Measurements from ENCODE around the gene CYP2J2.
"Not testable (repeated sequence)": the region's sequence is repeated elsewhere in the genome, so short reads cannot be mapped to it uniquely, and the experiment has no call there.

Gene CYP2J2, protein sequence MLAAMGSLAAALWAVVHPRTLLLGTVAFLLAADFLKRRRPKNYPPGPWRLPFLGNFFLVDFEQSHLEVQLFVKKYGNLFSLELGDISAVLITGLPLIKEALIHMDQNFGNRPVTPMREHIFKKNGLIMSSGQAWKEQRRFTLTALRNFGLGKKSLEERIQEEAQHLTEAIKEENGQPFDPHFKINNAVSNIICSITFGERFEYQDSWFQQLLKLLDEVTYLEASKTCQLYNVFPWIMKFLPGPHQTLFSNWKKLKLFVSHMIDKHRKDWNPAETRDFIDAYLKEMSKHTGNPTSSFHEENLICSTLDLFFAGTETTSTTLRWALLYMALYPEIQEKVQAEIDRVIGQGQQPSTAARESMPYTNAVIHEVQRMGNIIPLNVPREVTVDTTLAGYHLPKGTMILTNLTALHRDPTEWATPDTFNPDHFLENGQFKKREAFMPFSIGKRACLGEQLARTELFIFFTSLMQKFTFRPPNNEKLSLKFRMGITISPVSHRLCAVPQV

DNA sequence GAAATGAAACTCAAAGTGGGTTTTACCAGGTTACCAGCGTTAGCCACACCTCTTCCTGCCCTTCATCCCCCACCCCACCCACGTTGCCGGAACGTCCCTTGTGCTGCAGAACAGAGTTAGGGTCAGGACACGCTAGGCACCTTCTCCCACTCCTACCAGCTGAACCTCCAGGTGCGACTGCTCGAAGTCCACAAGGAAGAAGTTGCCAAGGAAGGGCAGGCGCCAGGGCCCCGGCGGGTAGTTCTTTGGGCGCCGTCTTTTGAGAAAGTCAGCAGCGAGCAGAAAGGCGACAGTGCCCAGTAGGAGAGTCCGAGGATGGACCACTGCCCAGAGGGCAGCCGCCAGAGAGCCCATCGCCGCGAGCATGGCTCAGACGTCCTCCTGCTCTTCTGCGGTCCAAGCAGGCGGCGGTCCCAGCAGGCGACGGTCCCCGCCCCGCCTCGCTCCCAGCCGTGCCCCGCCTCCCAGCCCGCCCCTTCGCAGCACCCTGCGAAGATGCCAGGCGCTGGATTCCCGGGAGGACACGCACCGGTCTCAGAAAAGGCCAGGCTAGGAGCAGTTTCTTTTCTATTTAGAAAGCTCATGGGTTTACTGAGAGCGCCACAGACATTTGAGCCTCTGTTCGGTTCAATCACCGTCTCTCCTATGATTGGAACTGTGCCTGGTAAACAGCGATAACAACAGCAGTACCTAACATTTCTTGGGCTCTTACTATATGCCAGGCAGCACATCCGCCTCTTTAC lies at the start of gene CYP2J2:
Gene CYP2J2 (minus strand): TSS at position 393 of the 743 bp plus-strand sequence. CDS start 27 bp downstream, at position 366.
- peak; percentile 80 for DNase-seq (ENCODE audit: low spot score)

- DNase-seq (ENCODE audit: low spot score), result no peak
Observed at GRCh38 chr1:59973719-59974118, 47.1 kb upstream of the CYP2J2 start.

DNA sequence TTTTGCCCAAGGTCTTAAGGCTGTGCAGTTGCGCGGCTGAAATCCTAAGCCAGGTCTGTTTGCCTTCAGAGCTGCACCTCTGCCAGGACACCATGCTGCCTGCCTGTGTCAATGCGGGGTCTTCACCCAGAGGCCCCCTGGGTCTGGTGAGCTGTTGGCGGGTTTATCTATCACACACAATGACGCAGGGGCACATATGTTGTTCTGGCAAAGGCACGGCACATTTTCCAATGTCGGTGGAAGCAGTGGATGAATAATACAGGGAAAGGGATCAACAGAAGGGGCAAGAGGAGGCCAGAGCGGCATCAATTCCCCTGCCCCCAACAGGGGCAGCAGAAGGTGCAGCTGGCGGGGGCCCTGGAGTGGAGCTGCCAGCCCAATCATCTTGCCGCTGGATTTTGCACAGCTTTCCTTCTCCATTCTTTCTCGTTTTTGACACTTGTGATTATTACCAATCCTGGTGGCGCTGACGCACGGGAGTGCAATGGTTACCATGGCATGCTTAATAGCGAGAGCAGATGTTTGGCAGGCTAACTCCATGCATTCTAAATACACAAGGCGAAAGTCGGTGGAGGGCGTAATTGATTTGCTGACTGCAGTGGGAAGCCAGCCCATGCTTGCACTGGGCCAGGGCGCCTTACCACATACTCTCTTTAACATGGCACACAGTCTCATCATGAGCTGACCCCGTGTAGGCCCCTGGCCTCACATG lies 45.8 kb upstream of the CYP2J2 start:
- peak; percentile 20 for DNase-seq (ENCODE audit: low spot score)

- peak; percentile 90 for DNase-seq (ENCODE audit: low spot score)
Observed at GRCh38 chr1:59971464-59971911, 44.9 kb upstream of the CYP2J2 start.

- DNase-seq (ENCODE audit: low spot score), result not testable (repeated sequence)
Observed at GRCh38 chr1:59969542-59970175, 43.1 kb upstream of the CYP2J2 start.

- DNase-seq (ENCODE audit: low spot score), result not testable (repeated sequence)
Observed at GRCh38 chr1:59968746-59969145, 42.2 kb upstream of the CYP2J2 start.

GRCh38 chr1:59967780-59968179 lies 41.2 kb upstream of the CYP2J2 start:
- no peak for DNase-seq (ENCODE audit: low spot score)

DNA sequence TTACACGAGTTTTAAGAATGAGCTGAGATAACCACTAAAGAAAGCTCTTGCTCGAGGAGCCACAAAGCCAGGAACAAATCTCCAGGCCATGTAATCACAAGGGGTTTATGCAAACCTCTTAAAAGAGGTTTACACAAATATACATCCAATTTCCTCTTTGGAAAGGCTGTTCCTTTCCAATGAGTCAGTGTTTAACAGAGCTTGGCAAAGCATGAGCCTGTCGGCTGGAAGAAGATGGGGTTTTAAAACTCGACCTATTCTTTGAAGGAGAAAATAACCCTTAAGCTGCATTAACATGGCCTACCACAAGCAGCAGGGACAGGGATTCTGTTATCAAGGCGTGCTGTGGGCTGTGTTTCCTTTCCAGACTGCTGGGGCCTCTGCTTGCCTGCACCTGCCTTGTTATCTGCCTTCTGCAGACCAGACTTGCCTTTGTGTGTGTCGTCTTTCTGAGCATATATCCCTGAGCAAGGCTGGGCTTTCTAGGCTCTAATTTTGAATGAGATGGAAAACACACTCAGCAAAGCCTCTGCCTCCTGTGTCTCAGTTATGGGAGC lies 40.6 kb upstream of the CYP2J2 start:
- DNase-seq (ENCODE audit: low spot score), result no peak

- no peak for DNase-seq (ENCODE audit: low spot score)
Observed at GRCh38 chr1:59952065-59952464, 25.5 kb upstream of the CYP2J2 start.

GRCh38 chr1:59949648-59950047 lies 23.1 kb upstream of the CYP2J2 start:
- no peak for DNase-seq (ENCODE audit: low spot score)

DNA sequence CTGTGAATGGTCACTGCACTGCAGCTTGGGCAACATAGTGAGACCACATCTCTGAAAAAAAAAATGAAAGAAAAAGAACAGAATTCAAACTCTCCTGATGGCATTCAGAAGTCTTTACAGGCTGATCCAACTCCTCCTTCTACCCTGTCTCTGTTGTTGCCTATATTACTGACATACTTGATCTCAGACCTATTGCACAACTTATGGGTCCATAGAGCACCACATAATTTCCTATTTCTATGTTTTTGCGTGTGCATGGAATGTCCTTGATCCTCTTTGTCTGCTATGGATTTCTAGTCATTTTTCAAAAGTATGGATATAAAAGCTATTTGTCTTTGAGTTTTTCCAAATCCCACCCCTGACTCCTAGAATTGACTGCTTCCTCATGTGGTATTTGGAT lies 22.4 kb upstream of the CYP2J2 start:
- DNase-seq (ENCODE audit: low spot score), result no peak

DNA sequence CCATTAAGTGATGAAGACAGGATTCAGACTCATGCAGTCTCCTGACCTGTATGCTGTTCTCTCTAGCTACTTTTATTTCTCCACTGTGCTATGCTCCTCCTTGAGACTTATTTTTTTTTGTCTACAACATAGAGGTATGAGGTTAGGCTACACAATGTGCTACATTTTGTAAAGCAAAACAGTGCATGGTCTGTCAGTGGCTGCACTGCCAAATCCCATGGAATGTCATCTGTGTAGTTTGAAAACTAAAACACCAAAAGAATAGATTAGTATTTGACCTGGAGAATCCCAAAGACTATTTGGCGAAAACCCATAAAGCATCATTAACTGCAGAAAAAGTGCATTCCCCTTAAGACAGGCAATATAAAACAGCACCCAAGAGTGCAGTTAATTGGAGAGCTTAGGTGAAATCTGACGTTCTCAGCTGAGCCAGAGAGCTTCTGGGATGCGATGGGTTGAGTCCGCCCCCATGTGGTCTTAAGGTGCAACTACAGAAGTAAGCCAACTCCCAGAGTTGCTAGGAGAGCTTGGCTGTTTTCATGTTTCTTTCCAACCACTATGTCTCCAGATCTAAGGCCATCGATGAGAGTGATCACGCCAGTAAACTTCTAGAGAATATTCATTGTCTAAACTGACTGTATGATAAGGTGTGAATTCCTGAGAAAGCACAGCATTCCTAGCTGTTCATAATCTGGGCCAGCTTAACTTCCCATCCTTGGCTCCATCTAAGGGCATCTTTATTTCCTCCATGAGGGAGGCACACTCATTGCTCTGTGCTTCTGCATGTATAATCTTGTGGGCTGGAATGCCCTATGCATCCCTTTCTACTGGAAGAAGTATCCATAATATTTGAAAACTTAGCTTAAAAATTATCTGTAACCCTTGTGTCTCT lies 20.7 kb upstream of the CYP2J2 start:
- peak; percentile 80 for DNase-seq (ENCODE audit: low spot score)

GRCh38 chr1:59945790-59946189 lies 19.2 kb upstream of the CYP2J2 start:
- no peak for DNase-seq (ENCODE audit: low spot score)

DNA sequence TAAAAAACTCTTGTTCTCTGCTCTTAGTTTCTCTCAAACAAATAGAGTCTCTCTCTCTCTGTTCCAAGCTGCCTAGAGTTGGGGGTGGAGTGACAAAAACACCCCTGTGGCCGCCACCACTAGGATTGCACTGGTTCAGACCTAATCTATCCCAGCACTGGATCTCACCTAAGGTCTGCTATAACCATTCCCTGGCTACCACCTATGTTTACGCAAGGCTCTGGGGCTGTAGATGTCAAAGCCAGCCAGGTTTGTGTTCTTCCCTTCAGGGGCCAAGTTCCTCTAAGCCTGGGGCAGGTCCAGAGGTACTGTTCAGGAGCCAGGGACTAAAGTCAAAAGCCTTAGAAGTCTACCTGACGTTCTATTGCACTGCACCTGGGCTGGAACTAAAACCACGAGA lies 12.8 kb upstream of the CYP2J2 start:
- DNase-seq (ENCODE audit: low spot score), result no peak

DNA sequence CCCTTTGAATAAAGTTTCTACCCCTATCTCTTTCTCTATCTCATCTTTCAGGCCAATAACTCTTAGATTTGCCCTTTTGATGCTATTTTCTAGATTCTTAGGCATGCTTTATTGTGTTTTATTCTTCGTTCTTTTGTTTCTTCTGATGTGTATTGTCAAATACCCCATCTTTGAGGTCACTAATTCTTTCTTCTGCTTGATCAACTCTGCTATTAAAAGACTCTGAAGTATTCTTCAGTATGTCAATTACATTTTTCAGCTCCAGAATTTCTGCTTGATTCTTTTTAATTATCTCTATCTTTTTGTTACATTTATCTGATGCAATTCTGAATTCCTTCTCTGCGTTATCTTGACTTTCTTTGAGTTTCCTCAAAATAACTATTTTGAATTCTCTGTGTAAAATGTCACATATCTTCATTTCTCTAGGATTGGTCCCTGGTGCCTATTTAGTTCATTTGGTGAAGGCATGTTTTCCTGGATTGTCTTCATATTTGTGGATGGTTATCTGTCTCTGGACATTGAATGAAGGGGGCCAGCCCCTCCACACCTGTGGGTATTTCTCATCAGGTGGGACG lies 11.2 kb upstream of the CYP2J2 start:
- no peak for DNase-seq (ENCODE audit: low spot score)

DNA sequence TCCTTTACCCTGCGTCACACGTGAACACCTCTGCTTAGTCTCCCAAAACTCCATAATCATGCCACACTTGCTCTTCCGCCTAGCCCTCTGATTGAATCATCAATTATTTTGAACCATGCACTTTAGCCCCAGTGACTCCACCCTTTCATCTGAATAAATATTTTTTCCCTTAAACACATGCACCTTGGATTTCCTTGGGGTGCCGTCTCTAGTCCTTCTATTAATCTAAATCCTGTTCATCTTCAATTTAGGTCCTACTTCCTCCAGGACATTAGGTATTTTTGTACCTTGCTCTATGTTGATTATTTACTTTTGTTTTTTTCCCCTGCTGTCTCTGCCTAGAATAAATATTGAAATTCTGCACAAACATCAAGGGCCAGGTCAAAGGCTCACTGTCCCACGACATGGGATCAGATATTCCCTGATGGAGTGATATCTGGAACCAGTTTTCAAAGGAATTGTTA lies 9.8 kb upstream of the CYP2J2 start:
- DNase-seq (ENCODE audit: low spot score), result no peak

DNA sequence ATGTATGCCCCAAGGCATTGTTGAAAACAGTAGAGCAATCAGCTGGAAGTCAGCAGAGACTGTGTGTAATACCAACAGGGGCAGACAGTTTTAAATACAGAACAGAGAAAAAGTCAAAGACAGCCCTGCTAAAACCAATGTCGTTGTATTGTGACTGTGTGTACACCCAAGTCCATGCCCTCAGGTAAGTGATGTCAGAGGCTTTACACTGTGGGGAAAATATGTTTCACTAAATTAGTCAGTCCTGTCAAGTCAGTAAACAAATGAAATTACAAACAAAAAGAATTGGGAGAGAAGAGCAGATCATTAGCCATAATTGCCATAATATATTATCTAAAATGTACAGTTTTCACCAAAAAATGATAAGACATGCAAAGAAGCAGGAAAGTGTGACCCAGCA lies 2.4 kb upstream of the CYP2J2 start:
- DNase-seq (ENCODE audit: low spot score), result no peak

DNA sequence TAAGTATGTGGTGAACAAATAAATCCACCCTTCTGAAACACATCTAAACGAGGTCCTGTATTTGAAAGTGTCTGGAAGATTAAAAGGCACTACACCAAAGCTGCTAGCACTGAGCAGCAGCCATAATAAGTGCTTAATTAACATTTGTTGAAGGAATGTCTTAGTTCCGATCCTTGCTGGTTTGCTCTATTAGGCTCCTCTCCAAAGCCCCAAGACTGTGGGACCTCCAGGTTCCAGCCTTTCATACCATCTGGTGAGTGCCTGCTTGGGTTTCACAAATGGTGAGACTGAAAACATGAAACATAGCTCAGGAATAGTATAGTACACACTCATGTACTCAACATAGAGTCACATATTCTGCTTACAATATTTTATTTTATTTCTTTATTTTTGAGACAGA lies 640 bp upstream of the CYP2J2 start:
- no peak for DNase-seq (ENCODE audit: low spot score)

- no peak for DNase-seq (ENCODE audit: low spot score)
Observed at GRCh38 chr1:59924653-59925052, 1.9 kb downstream of the CYP2J2 start.

- not testable (repeated sequence) for DNase-seq (ENCODE audit: low spot score)
Observed at GRCh38 chr1:59921258-59921899, 5.2 kb downstream of the CYP2J2 start.
